ENCODE results near the gene HAPLN2. TPM values are rescaled to one million over a fixed set of nuclear protein-coding genes. Genes with fewer than 3 reads are reported as not detected.

The HAPLN2 gene
- total RNA-seq, 2 donors from 2014 or later = 1.2 to 1.8 TPM

- Histone ChIP-seq H3K4me3 (peak overlapping the region in 1 of 2 donors; percentile 40), H3K4me1 (peaks cover 0 to 72% of the 10 kb centered on the region in 2 donors), H3K36me3 (no peaks in the 10 kb centered on the region), H3K27me3 (no peaks in the 10 kb centered on the region), H3K9me3 (no peaks in the 10 kb centered on the region), H3K27ac (peak overlapping the region in 1 of 2 donors; percentile 17)
- no peak for DNase-seq (ENCODE audit: low spot score)
- TF ChIP-seq, protein P1, sequence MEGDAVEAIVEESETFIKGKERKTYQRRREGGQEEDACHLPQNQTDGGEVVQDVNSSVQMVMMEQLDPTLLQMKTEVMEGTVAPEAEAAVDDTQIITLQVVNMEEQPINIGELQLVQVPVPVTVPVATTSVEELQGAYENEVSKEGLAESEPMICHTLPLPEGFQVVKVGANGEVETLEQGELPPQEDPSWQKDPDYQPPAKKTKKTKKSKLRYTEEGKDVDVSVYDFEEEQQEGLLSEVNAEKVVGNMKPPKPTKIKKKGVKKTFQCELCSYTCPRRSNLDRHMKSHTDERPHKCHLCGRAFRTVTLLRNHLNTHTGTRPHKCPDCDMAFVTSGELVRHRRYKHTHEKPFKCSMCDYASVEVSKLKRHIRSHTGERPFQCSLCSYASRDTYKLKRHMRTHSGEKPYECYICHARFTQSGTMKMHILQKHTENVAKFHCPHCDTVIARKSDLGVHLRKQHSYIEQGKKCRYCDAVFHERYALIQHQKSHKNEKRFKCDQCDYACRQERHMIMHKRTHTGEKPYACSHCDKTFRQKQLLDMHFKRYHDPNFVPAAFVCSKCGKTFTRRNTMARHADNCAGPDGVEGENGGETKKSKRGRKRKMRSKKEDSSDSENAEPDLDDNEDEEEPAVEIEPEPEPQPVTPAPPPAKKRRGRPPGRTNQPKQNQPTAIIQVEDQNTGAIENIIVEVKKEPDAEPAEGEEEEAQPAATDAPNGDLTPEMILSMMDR (IDR thresholded peaks at IDR 0.05) = no peak
These were observed 38.6 kb downstream of the HAPLN2 start for GRCh38 chr1:156657741-156658319.

GRCh38 chr1:156658496-156658895 is 39.3 kb downstream of the HAPLN2 start:
- peaks cover 0 to 79% of the 10 kb centered on the region in 2 donors for H3K4me1 ChIP-seq
- H3K36me3 ChIP-seq = no peaks in the 10 kb centered on the region
- TF ChIP-seq, protein P1 (IDR thresholded peaks at IDR 0.05) = no peak
- no peaks in the 10 kb centered on the region for H3K27me3 ChIP-seq
- H3K9me3 ChIP-seq = no peaks in the 10 kb centered on the region
- H3K27ac ChIP-seq = no peak overlapping the region
- H3K4me3 ChIP-seq = no peak overlapping the region
- DNase-seq (ENCODE audit: low spot score) = no peak

DNA sequence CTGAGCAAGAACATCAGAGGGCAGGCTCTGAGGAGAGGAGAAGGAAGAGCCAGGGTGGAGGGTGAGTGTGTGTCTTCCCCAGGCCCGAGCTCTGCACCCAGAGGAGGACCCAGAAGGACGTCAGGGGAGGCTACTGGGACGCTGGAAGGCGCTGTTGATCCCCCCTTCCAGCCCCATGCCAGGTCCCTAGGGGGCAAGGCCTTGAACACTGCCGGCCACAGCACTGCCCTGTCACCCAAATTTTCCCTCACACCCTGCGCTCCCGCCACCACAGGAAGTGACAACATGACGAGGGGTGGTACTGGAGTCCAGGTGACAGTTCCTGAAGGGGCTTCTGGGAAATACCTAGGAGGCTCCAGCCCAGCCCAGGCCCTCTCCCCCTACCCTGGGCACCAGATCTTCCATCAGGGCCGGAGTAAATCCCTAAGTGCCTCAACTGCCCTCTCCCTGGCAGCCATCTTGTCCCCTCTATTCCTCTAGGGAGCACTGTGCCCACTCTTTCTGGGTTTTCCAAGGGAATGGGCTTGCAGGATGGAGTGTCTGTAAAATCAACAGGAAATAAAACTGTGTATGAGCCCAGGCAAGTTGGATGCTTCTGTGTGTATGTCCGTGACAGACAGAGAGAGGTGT is 39.8 kb downstream of the HAPLN2 start:
- peaks cover 0 to 84% of the 10 kb centered on the region in 2 donors for H3K4me1 ChIP-seq
- TF ChIP-seq, protein P1 (IDR thresholded peaks at IDR 0.05) = no peak
- no peaks in the 10 kb centered on the region for H3K27me3 ChIP-seq
- peak overlapping the region in 1 of 2 donors; percentile 30 for H3K4me3 ChIP-seq
- no peaks in the 10 kb centered on the region for H3K36me3 ChIP-seq
- peak overlapping the region in 1 of 2 donors; percentile 93 for H3K27ac ChIP-seq
- no peaks in the 10 kb centered on the region for H3K9me3 ChIP-seq
- DNase-seq (ENCODE audit: low spot score) = no peak

- Histone ChIP-seq H3K4me1 (peaks cover 0 to 88% of the 10 kb centered on the region in 2 donors), H3K4me3 (peak overlapping the region in 1 of 2 donors; percentile 30)
These were observed 40.4 kb downstream of the HAPLN2 start for GRCh38 chr1:156659661-156659987.

DNA sequence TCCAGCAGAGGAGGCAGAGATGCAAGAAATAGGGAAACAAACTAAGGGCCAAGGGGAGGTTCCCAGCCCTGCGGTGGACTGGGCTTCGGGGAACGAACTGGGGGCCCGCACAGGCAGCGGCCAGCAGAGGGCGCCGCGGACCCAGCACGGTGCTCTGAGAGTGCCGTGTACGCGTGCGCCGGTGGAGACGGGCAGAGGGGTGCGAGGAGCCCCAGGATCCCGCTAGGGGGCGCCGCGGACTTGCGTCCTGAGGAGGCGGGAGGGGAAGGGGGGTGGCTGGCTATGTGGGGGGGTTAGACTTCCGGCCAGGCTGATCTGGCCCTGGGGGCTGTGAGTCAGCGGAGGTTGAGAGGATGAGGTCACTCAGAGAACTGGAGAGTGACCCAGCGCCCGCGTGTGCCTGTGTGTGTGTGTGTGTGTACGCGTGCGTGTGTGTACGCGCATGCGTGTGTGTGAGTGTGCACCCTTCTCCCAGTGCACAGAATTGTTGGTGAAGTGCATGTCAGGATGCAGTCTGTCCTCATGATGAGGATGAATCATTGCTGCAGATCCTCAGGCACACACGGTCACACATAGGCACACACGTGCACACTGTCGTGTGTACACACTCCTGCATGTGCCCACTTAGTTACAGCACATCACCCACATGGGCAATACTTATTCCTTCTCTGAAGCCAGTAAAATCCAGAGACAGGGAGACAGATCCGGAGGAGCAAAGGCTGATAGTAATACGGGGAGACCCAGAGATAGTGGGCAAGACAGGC is 41.0 kb downstream of the HAPLN2 start:
- Histone ChIP-seq H3K36me3 (no peaks in the 10 kb centered on the region), H3K27me3 (no peaks in the 10 kb centered on the region), H3K4me3 (peak overlapping the region; percentile 29 to 49), H3K9me3 (no peaks in the 10 kb centered on the region), H3K4me1 (peaks cover 0 to 88% of the 10 kb centered on the region in 2 donors), H3K27ac (peak overlapping the region; percentile 93 to 96)
- TF ChIP-seq, protein P1 (IDR thresholded peaks at IDR 0.05) = peak; percentile 99 to 100
- DNase-seq (ENCODE audit: low spot score) = peak; percentile 97

More at GRCh38 chr1:156659661-156659987, 40.4 kb downstream of the HAPLN2 start:
- Histone ChIP-seq H3K27ac (peak overlapping the region; percentile 93 to 96), H3K36me3 (no peaks in the 10 kb centered on the region), H3K27me3 (no peaks in the 10 kb centered on the region), H3K9me3 (no peaks in the 10 kb centered on the region)
- DNase-seq (ENCODE audit: low spot score) = no peak
- TF ChIP-seq, protein P1 (IDR thresholded peaks at IDR 0.05) = no peak
